IMR-90 (cell line): ENCODE results near the gene ATF7IP2.

Source experiments
- BHLHE40 ChIP-seq: fragments of 150-350 bp; IDR thresholded peaks from 2 replicates; pipeline ENCODE4 v1.6.1; 2016; ENCODE audit warnings: mild to moderate bottlenecking, low read depth, low read length
- CTCF ChIP-seq: conservative IDR thresholded peaks from 2 replicates; pipeline ENCODE4 v1.5.1; 2012; ENCODE audit warnings: mild to moderate bottlenecking, low read depth, low read length, improper control_type of control experiment
- POLR2A ChIP-seq: IDR thresholded peaks from 2 replicates; pipeline ENCODE4 v1.6.1; 2012; ENCODE audit warnings: mild to moderate bottlenecking, low read depth, low read length

GRCh38 chr16:10519929-10520868 lies 134.3 kb downstream of the ATF7IP2 start:
- TF ChIP-seq CTCF (no peak), POLR2A (no peak), BHLHE40 (no peak)
